Stimulated activated CD8-positive, alpha-beta memory T cell treated with anti-CD3 and anti-CD28 coated beads, Interleukin-15, amount 100 ng/mL, for 1 hour (primary cell): ENCODE results near the gene ERCC2.

ENCODE experiments used
- DNase-seq: peaks from one replicate; pipeline ENCODE4 v3.0.0-alpha.2; 2020; ENCODE audit warnings: low read depth

The ERCC2 gene

DNA sequence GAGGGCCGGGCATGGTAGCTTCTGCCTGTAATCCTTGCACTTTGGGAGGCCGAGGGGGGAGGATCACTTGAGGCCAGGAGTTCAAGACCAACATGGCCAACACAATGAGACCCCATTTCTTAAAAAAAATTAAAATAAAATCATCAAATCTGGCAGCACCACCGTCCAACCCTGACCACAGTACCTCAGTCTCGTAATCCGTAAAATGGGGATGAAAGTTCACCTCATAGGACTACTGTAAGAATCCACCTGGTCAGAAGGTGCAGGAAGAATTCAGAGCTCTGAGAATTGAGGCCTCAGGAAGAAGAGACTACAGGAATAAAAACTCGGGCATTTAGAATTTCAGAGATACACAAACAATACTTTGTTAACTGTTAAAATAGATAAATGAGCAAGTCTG, 31.4 kb upstream of the ERCC2 start:
- DNase-seq, result no peak

DNA sequence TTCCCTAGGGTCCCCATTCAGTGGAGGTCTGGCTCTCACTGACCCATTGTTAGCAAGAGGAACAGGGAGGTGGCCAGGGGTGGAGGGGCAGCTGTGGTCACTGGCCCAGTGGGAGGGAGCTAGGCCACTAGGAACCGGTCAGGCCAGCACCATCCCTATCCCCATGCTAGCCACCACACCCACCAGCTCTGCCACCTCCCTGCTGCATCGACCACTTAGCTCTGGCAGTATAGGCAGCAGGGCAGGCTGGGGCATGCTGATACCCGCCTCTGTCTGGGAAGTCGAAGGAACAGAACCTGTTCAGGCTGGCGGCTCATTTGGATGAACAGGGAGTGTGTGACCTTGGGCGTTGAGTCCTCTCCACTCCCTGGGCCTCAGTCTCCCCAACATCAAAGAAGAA, 29.8 kb upstream of the ERCC2 start:
- no peak for DNase-seq

DNA sequence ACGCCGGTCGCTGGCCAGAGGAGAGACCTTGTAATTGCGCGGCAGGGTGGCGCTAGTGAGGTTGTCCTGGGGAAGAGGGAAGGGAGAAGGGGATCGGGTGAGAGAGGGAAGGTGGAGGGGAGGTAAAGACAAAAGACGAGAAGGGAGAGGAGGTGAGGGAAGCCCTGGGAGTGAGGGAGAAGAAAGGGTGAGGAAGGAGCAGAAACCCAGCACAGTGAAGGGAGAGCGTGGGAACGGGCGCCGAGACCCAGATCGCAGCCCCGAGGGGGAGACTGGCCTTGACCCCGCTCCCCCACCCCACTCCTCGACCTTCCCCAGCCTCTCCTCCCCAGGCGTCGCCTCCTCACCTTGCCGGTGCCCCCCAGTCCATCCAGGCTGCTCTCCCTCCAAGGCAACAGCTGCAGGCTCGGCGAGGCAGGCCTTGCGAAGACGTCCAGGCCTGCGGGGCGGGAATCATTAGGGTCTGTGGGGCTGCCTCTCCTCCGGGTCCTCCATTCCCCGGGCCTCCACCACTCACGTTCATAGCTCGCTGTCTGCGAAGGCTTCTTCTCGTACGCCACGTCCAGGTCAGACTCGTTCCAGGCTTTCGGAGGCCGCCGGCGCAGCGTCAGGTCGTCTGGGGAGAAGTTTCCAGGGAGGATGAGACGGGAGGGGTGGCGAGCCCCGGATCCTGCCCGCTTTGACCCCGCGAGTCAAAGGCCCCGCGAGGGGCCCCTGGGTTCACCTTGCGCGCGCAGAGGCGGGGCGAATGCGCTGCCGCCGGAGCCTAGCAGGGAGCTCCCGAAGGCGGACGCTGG, 25.6 kb upstream of the ERCC2 start:
- DNase-seq, result no peak

DNA sequence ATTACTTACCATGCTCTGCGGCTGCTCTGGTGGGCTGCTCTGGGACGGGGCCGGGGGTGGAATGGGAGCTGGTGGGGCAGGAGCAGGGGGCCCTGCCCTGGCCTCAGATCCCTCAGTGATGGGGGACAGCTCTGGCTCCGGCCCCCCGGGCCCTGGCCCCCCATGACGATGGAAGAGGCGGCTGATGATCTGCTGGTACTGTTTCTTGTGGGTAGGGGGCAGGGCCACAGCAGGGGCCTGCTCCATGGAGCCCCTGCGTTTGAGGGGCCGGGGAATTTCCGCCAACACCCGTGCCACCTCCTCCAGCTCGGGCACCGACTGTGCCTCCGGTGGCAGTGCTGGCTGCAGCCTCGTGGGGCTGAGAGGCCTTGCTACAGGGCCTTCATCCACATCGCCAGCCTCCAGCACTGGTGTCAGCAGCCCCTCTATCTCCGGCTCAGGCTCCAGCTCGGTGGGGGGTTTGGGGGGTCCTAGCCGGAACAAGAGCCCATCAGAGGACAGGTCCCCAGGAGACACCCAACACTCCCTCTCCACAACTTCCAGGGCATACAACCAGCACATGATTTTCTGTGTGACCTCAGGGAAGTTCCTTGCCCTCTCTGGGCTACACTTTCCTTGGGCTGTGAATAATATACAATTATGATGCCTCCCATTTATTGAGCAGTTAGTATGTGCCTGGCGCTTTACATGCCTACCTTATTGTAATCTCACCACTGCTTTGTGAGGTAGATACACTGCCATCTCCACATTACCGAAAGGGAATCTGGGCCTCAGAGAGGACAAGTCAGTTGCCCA, 21.7 kb upstream of the ERCC2 start:
- no peak for DNase-seq

DNA sequence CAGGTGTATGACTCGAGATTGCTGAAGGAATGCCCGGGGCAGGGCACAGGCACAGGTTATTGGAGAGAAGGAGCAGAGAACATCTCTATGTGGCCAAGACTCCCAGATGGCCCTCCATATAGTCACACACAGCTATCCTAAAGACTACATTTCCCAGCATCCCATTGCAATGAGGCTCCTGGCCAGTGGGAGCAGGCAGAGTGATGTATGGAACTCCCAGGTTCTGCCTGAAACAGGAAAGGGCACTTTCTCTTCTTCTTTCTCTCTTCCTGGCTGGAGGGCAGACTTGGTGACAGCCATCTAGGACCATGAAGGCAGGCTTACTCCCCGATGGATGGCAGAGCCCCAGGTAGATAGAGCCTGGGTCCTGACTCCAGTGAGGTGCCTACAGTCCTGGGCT, 21.0 kb upstream of the ERCC2 start:
- DNase-seq, result no peak

DNA sequence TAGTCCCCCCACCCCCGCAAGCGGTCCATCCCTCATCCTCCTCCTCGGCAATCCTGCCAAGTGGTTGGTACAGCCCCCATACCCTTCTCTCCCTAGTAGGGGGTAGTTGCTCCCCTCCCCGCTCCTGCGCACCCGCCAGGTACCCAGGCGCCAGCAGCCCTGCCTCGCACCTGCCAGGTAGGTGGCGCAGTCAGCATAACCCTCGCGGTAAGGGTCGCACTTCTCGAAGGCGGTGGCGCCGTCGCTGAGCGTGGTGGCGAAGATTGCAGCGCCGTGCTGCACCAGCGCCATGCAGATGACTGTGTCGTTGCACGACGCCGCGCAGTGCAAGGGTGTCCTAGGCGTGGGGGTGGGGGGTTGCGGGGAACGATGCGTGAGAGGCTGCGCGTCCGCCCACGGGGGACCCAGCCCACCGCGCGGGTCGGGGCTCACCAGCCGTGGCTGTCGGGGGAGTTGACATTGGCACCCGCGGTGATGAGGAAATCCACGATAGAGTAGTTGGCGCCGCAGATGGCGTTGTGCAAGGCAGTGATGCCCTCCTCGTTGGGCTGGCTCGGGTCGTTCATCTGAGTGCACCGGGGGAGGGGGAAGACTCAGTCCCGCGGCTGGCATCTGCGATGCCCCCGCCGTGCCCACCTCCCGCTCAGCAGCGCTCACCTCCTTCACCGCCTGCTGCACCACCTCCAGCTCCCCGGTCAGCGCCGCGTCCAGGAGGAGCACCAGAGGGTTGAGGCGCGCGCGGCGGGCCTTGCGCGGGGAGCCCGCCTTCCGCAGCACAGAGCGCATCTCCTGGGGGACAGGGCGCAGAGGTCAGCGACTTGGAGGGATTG, 15.2 kb upstream of the ERCC2 start:
- DNase-seq, result no peak

DNA sequence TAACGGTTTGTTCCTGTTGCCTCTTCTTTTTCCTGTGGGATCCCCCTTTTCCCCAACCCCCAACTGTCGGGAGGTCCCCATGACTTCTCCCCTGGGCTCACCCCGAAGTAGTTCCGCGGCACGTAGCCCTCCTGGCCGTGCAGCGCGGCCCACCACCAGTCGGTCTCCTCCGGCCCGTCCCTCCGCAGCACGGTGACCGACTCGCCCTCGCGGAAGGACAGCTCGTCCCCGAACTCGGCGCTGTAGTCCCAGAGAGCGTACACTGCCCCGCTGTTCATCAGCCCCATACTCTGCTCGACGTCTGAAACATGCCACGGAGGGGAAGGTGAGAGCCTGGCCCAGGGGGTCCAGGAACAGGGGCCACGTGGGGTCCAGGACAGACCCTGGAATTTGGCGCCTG, 12.1 kb upstream of the ERCC2 start:
- DNase-seq, result no peak

DNA sequence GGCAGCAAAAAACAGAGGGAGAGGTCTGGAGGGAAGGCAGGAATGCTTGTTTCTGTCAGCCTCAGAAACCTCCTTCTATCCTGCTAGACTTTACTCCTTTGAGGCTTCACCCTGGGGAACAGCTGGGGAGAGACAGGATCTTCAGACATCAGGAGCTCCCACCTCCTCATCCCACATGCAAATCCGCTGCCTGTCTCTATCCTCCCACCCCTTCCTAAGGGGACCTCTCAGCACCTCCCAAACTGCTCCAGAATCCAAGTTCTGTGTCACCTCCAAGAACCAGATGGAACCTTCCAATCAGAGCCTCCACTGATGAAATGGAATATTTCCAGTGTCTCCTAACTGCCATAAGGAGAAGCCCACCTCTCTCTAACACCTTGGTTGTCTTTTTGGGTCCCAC, 9.7 kb upstream of the ERCC2 start:
- DNase-seq, result no peak

DNA sequence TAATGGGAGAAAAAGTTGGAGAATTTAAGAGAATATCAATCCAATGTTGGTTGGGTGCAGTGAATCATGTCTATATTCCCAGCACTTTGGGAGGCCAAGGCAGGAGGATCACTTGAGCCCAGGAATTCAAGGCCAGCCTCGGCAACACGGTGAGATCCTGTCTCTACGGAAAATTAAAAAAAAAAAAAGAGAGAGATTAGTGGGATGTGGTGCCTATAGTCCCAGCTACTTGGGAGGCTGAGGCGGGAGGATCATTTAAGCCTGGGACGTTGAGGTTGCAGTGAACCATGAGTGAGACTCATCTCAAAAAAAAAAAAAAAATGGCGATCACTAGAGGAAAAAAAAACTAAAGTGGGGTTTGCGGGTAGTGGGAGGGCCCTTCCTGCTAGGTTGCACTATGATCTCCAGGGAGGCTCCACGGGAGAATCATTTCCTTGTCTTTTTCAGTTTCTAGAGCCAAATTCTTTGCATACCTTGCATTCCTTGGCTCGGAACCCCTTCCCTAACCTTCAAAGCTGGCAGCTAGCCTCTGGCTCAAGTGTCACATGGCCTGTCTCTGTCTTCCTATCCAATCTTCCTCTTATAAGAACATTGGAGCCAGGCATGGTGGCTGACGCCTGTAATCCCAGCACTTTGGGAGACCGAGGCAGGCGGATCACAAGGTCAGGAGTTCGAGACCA, 5.8 kb upstream of the ERCC2 start:
- no peak for DNase-seq

DNA sequence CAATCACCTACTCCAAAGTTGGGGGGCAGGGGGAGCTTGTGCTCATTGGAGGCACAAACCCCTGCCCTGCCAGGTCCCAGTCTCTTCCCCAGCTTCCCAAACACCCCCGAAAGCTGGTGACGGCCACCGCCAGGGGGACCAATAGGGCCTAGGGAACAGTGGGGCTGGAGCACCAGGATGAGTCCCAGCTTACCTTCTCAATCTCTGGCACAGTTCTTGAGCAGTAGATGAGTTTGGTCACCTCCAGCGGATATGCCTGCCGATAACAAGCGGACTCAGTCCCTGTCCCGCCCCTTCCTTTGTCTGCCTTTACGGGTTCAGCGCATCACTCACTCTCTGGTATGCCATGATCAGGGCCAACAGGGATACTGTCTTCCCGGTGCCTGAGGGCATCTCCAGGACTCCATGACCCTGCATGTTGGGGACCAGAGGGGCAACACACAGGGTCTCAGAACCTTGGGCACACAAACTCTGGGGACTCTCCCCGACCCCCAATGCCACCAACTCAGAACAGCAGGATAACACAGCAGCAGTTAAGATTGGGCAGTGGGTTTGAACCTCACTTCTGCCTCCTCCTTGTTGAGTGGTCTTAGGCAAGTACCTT, 1.5 kb downstream of the ERCC2 start:
- no peak for DNase-seq

DNA sequence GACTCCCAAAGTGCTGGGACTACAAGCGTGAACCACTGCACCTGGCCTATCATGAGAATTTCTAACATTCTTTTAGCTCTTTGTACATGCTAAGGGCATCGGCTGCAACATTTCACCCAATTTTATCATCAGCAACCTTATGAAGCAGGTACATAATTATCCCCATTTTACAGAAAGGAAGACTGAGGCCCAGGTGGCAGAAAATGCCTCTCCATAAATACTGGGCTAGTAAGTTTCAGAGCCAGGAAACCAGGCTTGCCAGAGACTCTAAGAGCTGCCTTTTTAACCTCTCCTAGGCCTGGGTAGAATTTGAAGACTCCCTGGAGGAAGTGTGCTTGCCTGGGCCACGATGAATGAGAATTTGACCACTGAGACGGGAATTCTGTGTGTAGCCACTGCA, 2.2 kb downstream of the ERCC2 start:
- no peak for DNase-seq

DNA sequence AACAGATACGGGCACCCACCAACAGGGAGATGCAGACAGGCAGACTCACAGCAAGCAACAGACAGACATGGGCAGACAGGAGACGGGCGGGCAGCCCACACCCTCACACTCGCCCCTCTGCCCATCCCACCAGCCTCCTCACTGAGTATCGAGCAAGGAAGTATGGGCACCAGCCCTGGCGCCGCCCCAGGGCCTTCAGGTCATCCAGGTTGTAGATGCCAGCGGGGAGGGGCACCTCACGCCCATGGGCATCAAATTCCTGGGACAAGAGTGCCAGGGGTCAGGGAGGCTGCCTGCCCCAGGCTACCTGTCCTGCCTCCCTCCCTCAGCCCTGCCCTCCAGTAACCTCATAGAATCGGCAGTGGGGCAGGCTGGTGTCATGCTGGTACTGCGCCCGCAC, 5.7 kb downstream of the ERCC2 start:
- DNase-seq, result no peak

DNA sequence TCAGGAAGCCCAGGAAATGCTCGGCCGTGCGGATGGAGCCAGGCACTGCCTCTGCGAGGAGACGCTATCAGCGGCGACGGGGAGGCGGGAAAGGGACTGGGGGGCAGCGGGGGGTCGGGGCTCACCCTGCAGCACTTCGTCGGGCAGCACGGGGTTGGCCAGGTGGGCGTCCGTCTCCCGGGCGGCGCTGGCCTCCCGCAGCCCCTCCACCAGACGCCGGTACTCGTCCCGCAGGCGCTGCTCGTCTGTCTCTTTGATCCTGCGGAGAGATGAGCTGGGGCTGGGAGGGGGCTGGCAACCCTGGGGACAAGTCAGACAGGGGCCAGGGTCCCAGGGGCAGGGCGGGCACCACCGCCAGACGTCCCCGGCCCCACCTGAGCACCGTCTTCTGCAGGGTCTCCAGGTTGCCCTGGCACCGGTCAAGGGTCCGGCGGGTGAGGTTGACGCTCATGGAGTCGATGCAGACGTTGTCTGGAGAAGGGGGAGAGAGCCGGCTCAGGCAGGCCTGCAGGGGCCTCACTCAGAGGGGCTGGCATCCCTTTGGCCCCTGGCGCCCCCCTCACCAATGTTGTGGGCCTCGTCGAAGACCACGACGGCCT, 6.4 kb downstream of the ERCC2 start:
- no peak for DNase-seq

DNA sequence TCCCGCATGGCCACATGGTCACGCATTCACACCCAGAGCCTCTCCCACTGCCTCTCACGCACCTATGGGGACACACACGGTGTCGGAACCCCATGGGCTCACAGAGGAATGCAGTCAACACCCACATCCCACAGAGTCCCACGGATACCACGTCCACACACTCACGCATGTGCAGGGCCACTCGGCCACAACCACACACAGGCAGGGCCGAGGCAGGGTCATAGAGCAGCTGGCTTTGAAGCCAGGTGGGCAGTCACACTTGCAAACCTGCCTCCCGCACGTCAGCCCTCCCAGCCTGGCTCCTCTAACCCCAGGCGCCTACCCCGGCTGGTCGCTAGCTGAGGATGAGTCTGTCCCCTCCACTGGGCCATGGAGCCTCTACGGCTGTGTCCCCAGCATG, 8.1 kb downstream of the ERCC2 start:
- no peak for DNase-seq

DNA sequence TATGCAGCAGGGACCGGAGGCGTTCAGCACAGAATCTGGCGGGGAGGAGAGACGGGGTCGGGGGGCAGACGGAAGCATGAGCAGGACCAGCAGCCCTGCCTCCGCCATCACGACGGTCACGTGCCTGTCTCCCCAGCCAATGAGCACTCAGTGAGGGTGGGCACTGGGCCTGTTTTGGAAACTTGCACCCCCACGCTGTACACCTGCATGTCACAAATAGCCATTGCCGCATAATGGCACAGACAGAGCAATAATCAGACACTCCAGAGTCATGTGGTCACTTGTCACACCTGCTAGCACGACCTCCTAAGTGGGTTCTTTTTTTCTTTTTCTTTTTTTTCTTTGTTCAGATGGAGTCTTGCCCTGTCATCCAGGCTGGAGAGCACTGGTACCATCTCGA, 8.8 kb downstream of the ERCC2 start:
- no peak for DNase-seq

DNA sequence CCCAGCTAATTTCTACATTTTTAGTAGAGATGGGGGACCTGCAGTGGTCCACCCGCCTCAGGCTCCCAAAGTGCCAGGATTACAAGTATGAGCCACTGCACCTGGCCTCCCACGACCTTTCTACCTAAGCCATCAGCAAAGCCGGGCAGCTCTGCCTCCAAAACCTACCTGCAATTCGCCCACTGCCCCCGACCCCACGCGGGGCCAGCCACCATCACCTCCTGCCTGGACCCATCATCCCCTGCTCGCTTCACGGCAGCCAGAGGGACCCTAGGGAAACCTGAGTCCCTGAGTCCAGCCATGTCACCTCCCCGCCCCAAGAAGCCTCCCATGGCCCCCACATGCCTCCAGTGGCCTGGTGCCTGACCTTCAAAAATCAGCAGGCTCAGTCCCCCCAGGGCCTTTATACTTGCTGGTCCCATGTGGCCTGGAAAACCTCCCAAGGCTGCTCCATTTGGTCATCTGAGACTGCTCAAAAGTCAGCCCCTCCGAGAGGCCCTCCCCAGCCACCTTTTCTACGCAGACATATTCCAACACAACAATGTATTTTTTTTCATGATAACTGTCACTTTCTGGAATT, 12.1 kb downstream of the ERCC2 start:
- no peak for DNase-seq

DNA sequence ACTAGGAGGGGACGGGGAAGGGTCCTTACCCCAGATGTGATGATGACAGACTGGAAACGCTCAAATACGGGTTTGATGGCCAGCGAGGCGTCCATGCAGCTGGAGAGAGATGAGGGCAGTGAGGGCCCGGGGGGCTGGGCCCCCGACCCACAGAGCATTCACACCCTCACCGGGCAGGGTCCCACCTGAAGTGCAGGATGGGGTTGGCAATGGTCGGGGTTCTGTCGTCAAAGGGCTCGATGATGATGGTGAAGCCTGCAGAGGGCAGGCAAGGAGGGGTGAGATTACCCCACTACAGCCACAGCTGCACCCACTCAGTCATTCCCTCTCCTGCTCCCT, 13.0 kb downstream of the ERCC2 start:
- no peak for DNase-seq

DNA sequence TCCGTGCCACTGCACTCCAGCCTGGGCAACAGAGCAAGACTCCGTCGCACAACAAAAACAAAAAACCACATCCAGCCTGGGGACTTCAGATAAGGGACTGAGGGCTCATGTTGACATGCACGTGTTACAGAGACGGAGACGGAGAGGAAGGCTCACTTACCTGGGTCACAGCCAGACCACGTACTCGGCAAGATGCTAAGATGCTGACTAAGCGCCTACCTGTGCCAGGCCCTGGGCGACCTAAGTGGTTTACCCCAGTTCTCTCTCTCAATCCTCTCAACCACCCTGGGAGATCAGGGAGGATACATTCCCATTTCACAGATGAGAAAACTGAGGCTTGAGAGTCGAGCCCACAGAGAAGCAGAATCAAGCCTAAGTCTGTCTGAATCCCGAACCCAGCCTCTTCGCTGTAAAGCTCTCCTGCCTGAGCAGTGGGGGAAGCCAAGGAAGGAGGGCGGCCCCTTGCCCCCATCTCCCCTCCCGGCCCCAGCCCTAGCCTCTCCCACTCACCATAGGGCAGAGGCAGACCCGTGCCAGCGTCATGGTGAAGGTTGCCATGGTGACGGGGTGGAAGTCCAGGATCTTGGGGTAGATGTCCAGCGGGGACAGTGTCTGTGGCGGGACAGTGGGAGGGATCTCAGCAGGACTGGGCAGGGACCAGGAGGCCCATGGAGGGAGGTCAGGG, 13.5 kb downstream of the ERCC2 start:
- DNase-seq, result no peak

DNA sequence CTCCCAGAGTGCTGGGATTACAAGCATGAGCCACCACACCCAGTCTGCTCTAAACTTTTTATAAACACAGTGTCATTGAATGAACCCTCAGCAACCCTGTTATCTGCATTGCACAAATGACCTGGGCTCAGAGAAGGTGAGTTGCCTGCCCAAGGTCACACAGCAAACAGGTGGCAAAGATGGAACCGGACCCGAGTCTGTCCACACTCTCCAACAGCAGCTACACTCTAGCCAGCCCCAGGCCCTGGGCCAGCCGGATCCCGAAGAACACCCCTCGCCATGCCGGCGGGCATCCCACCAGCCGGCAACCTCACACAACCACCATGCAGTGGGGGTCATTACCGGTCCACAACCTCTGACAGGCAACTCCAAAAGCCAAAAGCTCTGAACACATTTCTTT, 14.5 kb downstream of the ERCC2 start:
- no peak for DNase-seq

DNA sequence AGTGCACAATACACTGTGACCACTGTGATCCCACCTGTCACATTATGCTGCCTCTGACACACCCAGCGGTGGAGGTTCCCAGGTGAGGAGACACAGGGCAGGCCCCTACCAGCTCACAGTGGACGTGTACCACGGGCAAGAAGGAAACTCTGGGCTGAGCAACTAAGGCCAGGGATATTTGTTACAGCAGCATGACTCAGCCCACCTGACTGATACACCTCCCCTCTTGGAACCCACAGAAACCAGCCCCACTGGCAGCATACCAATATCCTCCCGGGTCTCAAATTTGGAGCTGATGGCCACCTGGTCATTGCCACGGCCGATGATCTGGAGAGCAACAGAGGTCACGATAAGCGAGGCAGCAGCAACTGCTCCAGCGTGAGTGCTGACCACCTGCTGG, 15.0 kb downstream of the ERCC2 start:
- no peak for DNase-seq
